Heart right ventricle (tissue), 16 donors: ENCODE results near the gene SLC38A11. TPM values are rescaled to one million over a fixed set of nuclear protein-coding genes. Genes with fewer than 3 reads are reported as not detected.

ENCODE experiments used
- ATAC-seq, 8 donors: fragments of 200-7000 bp; cut with Tn5 transposase; one replicate each; pipeline ENCODE4 v1.9.1; 2020; ENCODE audit warnings: mild to moderate bottlenecking in 8 of 8, moderate library complexity in 8 of 8, moderate number of reproducible peaks in 1 of 8
- DNase-seq, 2 donors: peaks; one replicate each; pipeline ENCODE4 v3.0.0-alpha.2; 2020
- H3K27ac ChIP-seq, 10 donors: fragments of 200-600 bp; sonication (generic) in 2 of 10; one replicate each; pipeline versions ENCODE4 v1.5.0 to v1.8.0; 2020 to 2022; ENCODE audit warnings: mild to moderate bottlenecking in 3 of 10
- H3K27me3 ChIP-seq, 7 donors: fragments of 200-600 bp; one replicate each; pipeline ENCODE4 v1.8.0; 2021 to 2022; ENCODE audit warnings: mild to moderate bottlenecking in 2 of 7
- H3K36me3 ChIP-seq, 9 donors: fragments of 200-600 bp; sonication (generic) in 1 of 9; one replicate each; pipeline versions ENCODE4 v1.5.0 to v1.8.0; 2020 to 2022; ENCODE audit warnings: mild to moderate bottlenecking in 2 of 9
- H3K4me1 ChIP-seq, 9 donors: fragments of 200-600 bp; sonication (generic) in 1 of 9; one replicate each; pipeline versions ENCODE4 v1.5.0 to v1.8.0; 2020 to 2022; ENCODE audit warnings: mild to moderate bottlenecking in 4 of 9
- H3K4me3 ChIP-seq, 10 donors: fragments of 200-600 bp; sonication (generic) in 2 of 10; one replicate each; pipeline versions ENCODE4 v1.5.0 to v1.8.0; 2020 to 2022; ENCODE audit warnings: mild to moderate bottlenecking in 7 of 10, moderate library complexity in 2 of 10
- H3K9me3 ChIP-seq, 11 donors: fragments of 200-600 bp in 10 of 11; sonication (generic) in 2 of 11; one replicate each; pipeline versions ENCODE4 v1.5.0 to v1.8.0; 2013 to 2022; ENCODE audit warnings: mild to moderate bottlenecking in 2 of 11, control low read depth in 1 of 11, moderate library complexity in 1 of 11
- WGBS, 2 donors: extraction: QIAGEN DNeasy Blood & Tissue Kit; methylation state at CpG; one replicate each; pipeline ENCODE4 v1.1.7; 2013; ENCODE audit warnings: inconsistent platforms in 1 of 2; 5-methylcytosine and 5-hydroxymethylcytosine counted together
- intact Hi-C, 10 donors: fragments of 100-400 bp; cut with DNase I; formaldehyde crosslinking; loops; one replicate each; pipeline versions ENCODE4 v1.11.1 to v1.14.2; 2022
- polyA plus RNA-seq, 2 donors: library from polyadenylated mRNA; stranded (reverse); fragments of 200-250 nt; gene quantifications; one replicate each; pipeline ENCODE4 v1.2.3, GENCODE V29; 2013
- total RNA-seq, 10 donors: library from RNA; stranded (reverse); fragmentation: NEBNext Ultra II Directional in 3 of 10; extraction: Animal tissue kit (Norgen Biotek cat#: 25700) in 3 of 10; gene quantifications; one replicate each; pipeline versions ENCODE4 v1.2.1 to v1.2.4, GENCODE V29; 2021 to 2023
- TF ChIP-seq, protein P1 (sequence below), 9 donors: fragments of 200-600 bp; sonication (generic) in 2 of 9; IDR thresholded peaks; one replicate each; pipeline versions ENCODE4 v1.5.0 to v1.8.0; 2021 to 2022; ENCODE audit warnings: antibody characterized with exemption in 9 of 9, mild to moderate bottlenecking in 5 of 9, moderate library complexity in 1 of 9
- donor health status: Arrhythmogenic right ventricular cardiomyopathy.
- donor health status: ischemic (EF 13 %, LVEDD 7.1; RV severe dilation, severe dysfunction).
- donor health status: healthy with polysubstance abuse.
- donor health status: DM: no; HTN: yes; CAD: no.
- donor health status: DM: no; HTN: no; CAD: no.
- donor health status: ischemic (EF 25% LVEDD 6.9; RV normal size, moderate dysfunction).
- donor health status: ischemic (EF 25% LVEDD 5.7; RV mildly dilated, moderate dysfunction).
- donor health status: healthy.
- donor health status: DM: yes; HTN: yes; CAD: no.
- donor health status: Ischemic cardiomyopathy.
- donor health status: ischemic (EF 35%, LVEDD 5.7; RV mildly dilated, moderate dysfunction).
- donor health status: nonischemic (EF 11% LVEDD 7.7; RV severe dilation, severe dysfunction).
- donor health status: DM: yes; HTN: yes; CAD: no.
- donor health status: PGD.
- donor health status: ischemic (EF 29% LVEDD 5.4; RV normal size, mild dysfunction).
- donor health status: nonischemic (EF 23%, LVEDD 6.1; RV moderate dilation, normal function).

The SLC38A11 gene
- total and polyA plus RNA-seq, 12 donors: 0.11 to 3.0 (median 0.45) TPM; not detected in 1

DNA sequence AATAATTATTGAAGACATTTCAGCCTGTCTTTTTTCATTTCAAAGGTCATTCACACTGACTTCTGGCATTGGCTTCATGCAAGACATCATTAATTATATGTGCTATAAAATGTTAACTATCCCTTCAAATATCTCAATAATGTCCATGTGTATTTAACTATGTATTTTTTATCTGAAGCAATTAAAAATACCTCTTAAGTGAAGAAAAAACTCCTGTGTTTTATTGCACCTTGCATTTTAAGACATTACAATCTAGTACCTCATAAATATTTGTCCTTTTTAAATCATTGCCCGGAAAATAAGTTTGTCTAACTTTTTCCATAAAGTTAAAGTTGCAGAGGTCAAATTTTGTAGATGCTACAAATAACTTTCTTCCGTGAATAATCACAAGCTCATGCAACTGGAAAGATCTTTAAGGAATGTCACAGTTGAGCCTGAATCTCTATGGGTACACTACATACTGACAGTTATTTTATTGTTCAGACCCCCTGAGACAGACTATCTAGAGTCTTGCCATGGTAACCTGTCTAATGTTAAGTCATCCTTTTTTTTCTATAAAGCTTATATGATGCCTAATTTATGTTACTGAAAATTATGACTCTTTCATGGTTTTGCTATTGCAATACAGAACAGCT is 75.3 kb downstream of the SLC38A11 start:
- 66 to 74% methylated on average over 2 of the region's 2 CpGs for WGBS, 2 donors
- H3K27ac ChIP-seq: no peak overlapping the region
- H3K9me3 ChIP-seq: no peaks in the 10 kb centered on the region
- H3K4me1 ChIP-seq: no peaks in the 10 kb centered on the region
- no peaks in the 10 kb centered on the region for H3K27me3 ChIP-seq
- intact Hi-C loops: no loop called here
- DNase-seq: no peak
- no peak overlapping the region for H3K4me3 ChIP-seq
- TF ChIP-seq, protein P1, sequence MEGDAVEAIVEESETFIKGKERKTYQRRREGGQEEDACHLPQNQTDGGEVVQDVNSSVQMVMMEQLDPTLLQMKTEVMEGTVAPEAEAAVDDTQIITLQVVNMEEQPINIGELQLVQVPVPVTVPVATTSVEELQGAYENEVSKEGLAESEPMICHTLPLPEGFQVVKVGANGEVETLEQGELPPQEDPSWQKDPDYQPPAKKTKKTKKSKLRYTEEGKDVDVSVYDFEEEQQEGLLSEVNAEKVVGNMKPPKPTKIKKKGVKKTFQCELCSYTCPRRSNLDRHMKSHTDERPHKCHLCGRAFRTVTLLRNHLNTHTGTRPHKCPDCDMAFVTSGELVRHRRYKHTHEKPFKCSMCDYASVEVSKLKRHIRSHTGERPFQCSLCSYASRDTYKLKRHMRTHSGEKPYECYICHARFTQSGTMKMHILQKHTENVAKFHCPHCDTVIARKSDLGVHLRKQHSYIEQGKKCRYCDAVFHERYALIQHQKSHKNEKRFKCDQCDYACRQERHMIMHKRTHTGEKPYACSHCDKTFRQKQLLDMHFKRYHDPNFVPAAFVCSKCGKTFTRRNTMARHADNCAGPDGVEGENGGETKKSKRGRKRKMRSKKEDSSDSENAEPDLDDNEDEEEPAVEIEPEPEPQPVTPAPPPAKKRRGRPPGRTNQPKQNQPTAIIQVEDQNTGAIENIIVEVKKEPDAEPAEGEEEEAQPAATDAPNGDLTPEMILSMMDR (IDR thresholded peaks at IDR 0.05): no peak
- no peaks in the 10 kb centered on the region for H3K36me3 ChIP-seq
- ATAC-seq: no peak

DNA sequence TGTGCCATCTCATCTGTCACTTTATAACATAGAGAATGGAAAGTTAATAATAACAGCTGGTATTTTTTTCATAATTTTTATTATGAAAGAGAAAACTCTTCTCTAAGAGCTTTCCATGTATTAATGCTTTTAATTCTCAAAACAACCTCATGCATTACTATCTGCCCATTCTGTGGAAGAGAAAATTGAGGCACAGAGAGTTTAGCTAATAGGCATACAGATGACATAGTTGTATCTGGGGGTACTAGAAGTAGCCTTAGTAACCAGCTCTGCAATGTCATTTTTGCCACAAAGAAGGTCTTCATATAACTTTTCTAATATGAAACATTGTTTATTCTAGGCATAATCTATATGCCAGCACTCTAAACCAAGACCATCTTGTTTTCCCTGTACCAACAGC is 77.4 kb downstream of the SLC38A11 start:
- intact Hi-C loops: no loop called here
- H3K27ac ChIP-seq: no peak overlapping the region
- DNase-seq: no peak

DNA sequence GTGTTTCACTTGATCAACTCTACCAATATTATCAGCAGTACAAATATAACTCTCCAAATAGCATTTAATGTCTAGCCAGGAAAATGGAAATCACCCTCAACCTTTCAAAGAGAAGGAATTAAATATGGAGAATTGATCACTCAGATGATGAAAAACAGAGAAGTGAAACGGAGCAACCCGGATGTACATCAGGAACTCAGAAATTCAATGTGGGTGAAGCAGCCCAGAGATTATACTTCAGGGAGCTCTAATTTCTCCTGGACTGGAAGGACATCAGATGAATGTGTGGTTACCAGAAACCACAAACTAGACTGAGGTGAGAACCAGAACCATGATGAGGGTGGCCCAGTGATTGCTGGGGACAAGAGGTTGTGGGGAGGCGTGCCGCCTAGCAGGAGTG is 78.2 kb downstream of the SLC38A11 start:
- Histone ChIP-seq H3K36me3 (no peaks in the 10 kb centered on the region), H3K9me3 (no peaks in the 10 kb centered on the region), H3K4me3 (no peak overlapping the region), H3K27me3 (no peaks in the 10 kb centered on the region), H3K4me1 (no peaks in the 10 kb centered on the region), H3K27ac (no peak overlapping the region)
- DNase-seq (no peak), ATAC-seq (no peak)
- intact Hi-C loops: no loop called here
- WGBS, 2 donors: 95 to 96% methylated on average over 4 of the region's 4 CpGs
- TF ChIP-seq, protein P1 (IDR thresholded peaks at IDR 0.05): no peak

More for the DNA sequence above, 77.4 kb downstream of the SLC38A11 start:
- ATAC-seq: no peak
- Histone ChIP-seq H3K4me1 (no peaks in the 10 kb centered on the region), H3K36me3 (no peaks in the 10 kb centered on the region), H3K4me3 (no peak overlapping the region), H3K27me3 (no peaks in the 10 kb centered on the region), H3K9me3 (no peaks in the 10 kb centered on the region)
- TF ChIP-seq, protein P1 (IDR thresholded peaks at IDR 0.05): no peak

DNA sequence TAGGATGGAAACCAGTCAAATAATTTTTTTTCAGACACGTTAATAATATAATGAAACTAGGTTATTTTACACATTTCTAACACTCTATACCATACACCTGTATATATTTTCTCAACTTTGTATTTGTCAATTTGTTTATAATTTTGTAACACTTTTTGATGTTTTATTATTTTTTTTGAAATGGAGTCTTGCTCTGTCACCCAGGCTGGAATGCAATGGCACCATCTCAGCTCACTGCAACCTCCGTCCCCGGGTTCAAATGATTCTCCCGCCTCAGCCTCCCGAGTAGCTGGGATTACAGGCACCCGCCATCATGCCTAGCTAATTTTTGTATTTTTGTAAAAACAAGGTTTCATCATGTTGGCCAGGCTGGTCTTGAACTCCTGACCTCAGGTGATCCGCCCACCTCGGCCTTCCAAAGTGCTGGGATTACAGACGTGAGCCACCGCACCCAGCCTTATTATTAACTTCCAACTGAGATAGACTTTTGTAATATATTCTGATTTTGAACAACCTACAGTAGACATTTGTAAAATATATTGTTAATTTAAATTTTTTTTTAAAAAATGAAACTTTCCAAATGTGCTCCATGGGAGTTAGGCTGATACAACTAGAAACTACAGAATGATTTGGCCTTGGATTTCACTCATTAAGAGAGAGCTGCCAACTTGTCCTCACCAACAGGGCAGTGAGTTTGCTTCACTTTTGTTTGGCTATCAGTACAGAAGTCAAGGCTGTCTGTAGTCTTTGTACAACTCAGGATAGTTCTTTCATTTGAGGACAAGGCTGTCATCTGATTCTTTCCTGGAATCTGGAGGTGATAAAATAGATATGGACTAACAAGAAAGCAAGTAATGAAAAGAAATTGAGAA is 79.8 kb downstream of the SLC38A11 start:
- H3K36me3 ChIP-seq: no peaks in the 10 kb centered on the region
- no peaks in the 10 kb centered on the region for H3K27me3 ChIP-seq
- TF ChIP-seq, protein P1 (IDR thresholded peaks at IDR 0.05): no peak
- no peak for DNase-seq
- no peak for ATAC-seq
- no peaks in the 10 kb centered on the region for H3K4me1 ChIP-seq
- no peak overlapping the region for H3K4me3 ChIP-seq
- H3K9me3 ChIP-seq: no peaks in the 10 kb centered on the region
- no peak overlapping the region for H3K27ac ChIP-seq
- intact Hi-C loops: no loop called here
- 95 to 98% methylated on average over 10 of the region's 10 CpGs for WGBS, 2 donors
